ENCODE measurements around the gene PTPRN2. TPM values are rescaled to one million over a fixed set of nuclear protein-coding genes. Genes with fewer than 3 reads are reported as not detected.

PTPRN2 gene
- total and polyA plus RNA-seq, 5 experiments from 2014 or later = 0.69 to 1.5 (median 0.99) TPM

DNA sequence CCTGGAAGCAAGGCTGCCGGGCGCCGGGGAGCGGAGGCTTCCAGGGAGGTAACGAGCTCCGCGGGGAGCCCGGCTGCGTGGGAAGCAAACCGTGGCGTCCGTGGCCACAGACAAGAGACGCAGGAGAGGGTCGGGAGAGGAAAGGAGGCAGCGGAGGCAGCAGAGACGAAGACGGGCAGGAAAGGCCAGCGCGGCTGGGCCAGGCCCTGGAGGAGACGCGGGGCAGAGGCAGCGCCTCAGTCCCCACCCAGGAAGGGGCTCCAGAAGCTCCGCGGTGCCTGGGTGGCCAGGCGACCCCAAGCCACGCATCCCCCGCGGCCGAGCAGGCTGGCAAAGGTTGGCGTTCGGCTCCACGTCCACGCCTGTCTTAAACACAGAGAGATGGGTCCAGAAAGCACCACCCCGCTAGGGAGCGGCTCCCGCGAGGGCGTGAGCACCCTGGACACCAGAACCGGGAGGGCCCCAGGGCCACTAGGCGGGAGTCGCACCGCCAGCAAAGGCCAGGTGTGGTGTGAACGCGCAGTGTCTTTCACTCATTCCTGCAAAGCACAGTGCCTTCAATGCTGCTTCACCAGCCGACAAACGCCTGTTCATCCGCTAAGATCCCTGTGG lies 97.3 kb downstream of the PTPRN2 start:
- ATAC-seq (no peak), DNase-seq (no peak)
- POLR2A ChIA-PET = no interaction called here
- no peak overlapping the region for H3K27ac Mint-ChIP-seq
- H3K36me3 Mint-ChIP-seq = no peaks in the 10 kb centered on the region
- H3K27me3 Mint-ChIP-seq = peaks cover 0 to 5% (median 3%) of the 10 kb centered on the region in 5 donors
- peaks cover 0 to 5% (median under 1%) of the 10 kb centered on the region in 4 donors for H3K4me1 Mint-ChIP-seq
- no peak overlapping the region for H3K4me3 Mint-ChIP-seq
- H3K9me3 Mint-ChIP-seq = no peaks in the 10 kb centered on the region

DNA sequence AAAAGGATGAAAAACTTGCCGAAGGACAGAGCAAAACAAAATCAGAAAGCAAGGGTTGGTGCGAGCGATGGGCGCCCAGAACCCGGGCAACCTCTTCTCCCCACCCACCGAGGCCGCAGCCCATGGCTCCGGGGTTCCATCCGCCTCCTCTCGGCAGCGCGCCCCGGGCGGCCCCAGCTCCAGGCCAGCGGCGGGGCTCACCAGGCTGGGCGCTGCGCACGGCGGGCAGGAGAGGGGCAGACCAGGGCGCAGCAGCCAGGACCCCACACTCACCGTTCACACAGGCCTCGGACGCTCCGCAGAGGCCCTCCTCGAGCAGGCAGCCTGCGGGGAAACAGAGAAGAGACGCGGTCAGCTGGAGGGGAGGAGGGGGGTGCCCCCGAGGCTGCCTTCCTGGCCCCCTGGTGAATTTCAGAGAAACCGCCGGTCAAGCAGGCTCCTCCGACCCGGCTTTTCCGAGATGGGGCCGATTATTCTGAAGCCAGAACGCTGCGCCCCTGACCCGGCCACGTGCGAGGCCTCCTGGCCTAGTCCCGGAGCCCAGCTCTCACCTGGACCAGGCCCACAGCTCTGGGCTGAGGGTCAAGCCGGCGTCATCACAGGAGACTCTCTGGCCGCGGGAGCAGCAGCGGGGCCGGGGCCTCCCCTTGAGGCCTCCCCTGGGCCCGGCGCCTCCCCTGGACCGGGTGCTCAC lies 98.0 kb downstream of the PTPRN2 start:
- POLR2A ChIA-PET = no interaction called here
- DNase-seq = no peak
- Mint-ChIP-seq H3K4me1 (peaks cover 0 to under 1% (median 0%) of the 10 kb centered on the region in 4 donors), H3K27ac (no peak overlapping the region), H3K27me3 (peaks cover 0 to 5% (median 3%) of the 10 kb centered on the region in 5 donors), H3K36me3 (no peaks in the 10 kb centered on the region), H3K9me3 (no peaks in the 10 kb centered on the region), H3K4me3 (no peak overlapping the region)
- no peak for ATAC-seq

DNA sequence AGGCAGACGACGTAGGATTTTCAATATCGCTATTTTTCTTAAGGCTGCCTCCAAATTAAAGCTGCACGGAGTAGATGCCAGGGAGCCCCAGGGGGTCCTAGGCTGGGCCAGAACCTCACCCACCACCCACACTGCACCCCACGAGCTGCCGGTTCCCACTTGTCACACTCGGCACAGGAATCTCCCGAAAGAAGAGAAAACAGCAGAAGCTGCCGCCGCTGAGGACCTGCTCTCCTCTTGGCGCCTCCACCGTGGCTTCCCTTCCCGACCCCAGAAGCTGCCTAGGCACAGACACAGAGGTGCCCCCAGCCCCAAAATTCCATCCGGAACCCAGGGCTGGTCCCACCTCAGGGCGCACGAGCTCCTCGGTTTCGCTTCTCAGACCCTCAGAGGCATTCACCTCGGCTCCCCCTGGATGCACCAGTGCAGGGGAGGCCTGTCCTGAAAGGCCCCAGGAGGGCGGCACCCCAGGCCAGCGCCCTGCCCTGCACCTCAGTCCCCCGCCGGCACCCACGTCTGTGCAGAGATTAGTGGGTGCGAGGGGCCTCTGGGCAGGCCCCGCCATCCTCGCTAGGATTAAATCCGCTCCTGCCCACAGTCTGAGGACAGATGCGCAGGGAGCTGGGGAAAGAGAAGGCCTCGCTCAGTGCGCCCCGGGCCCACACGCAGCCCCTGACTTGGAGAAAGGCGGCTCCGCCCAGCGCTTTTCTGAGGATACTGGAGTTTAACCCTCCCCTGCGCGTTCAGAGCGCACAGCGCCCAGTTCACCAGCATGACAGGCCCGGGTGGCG lies 99.2 kb downstream of the PTPRN2 start:
- Mint-ChIP-seq H3K27me3 (peaks cover 0 to 7% (median 3%) of the 10 kb centered on the region in 5 donors), H3K27ac (no peak overlapping the region), H3K4me1 (no peaks in the 10 kb centered on the region), H3K9me3 (no peaks in the 10 kb centered on the region), H3K4me3 (no peak overlapping the region), H3K36me3 (no peaks in the 10 kb centered on the region)
- DNase-seq (no peak), ATAC-seq (no peak)
- POLR2A ChIA-PET = no interaction called here

DNA sequence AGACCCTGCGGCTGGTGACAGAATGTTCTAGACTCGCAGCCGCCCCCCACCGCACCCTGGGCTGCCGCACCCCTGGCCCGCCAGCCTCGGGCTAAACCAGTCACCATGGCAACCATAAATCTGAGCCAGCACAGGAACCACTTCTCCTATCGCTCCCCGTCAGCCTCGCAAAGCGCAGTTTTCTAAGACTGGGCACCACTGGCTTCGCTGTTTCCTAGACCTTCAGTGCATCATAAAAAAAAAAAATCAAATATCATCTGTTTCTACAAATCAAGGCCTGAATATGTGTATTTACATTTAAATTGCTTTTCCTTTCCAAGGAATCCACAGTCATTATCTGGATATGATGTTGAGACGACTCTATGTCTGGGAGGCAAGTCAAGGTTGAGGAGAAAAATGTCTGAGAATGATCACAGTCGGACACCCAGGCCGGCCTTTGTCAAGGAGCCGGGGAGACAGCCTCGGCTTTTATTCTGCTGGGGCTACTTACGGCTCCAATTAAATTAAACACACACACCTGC lies 99.9 kb downstream of the PTPRN2 start:
- no peaks in the 10 kb centered on the region for H3K9me3 Mint-ChIP-seq
- peaks cover 0 to 7% (median 3%) of the 10 kb centered on the region in 5 donors for H3K27me3 Mint-ChIP-seq
- ATAC-seq = no peak
- POLR2A ChIA-PET = no interaction called here
- no peaks in the 10 kb centered on the region for H3K36me3 Mint-ChIP-seq
- no peak for DNase-seq
- no peak overlapping the region for H3K4me3 Mint-ChIP-seq
- no peak overlapping the region for H3K27ac Mint-ChIP-seq
- no peaks in the 10 kb centered on the region for H3K4me1 Mint-ChIP-seq

DNA sequence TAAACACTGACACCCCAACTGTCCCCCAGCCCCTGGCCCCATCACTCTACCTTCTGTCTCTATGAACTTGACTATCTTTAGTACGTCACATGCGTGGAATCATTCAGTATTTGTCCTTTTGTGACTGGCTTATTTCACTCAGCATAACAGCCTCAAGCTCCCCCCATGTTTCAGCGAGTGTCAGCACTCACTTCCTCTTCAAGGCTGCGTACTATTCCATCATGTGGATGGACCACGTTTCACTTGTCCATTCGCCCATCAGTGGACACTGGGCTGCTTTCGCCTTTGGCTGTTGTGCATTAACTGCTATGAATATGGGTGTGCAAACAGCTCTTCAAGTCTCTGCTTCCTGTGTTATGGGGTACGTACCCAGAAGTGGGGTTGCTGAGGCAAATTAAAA lies 100.7 kb downstream of the PTPRN2 start:
- DNase-seq (no peak), ATAC-seq (no peak)
- no peaks in the 10 kb centered on the region for H3K4me1 Mint-ChIP-seq
- no peaks in the 10 kb centered on the region for H3K9me3 Mint-ChIP-seq
- peaks cover 0 to 7% (median 3%) of the 10 kb centered on the region in 5 donors for H3K27me3 Mint-ChIP-seq
- POLR2A ChIA-PET = no interaction called here
- no peak overlapping the region for H3K4me3 Mint-ChIP-seq
- no peak overlapping the region for H3K27ac Mint-ChIP-seq
- H3K36me3 Mint-ChIP-seq = no peaks in the 10 kb centered on the region

DNA sequence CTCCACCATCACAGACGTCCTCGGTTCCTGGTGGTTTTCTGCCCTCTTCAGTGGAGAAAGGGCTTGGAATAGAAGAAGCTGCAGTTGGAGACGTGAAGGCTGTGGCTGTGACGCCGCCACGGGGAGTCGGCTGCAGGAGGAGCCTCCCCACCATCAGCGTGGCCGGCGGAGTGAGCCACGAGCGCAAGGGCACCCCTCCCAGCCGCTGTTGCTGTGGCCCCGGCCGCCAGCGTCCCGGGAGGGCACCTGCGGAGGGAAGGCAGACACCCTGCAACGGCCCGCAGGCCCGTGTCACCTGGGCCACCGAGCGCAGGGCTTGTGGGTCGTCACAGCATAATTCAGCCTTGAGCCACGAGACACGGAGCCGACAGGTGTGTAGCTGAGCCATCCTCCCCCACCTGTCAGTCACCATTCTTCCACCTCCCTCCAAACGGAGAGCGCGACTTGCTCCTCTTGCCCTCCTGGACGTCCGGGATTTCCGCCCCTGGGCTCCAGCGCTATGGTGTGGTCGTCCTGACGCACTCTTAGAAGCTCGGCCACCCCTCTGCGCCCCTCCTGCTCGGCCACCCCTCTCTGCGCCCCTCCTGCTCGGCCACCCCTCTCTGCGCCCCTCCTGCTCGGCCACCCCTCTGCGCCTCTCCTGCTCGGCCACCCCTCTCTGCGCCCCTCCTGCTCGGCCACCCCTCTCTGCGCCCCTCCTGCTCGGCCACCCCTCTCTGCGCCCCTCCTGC lies 102.7 kb downstream of the PTPRN2 start:
- Mint-ChIP-seq H3K4me1 (no peaks in the 10 kb centered on the region), H3K9me3 (no peaks in the 10 kb centered on the region), H3K27ac (no peak overlapping the region), H3K27me3 (peaks cover 0 to 7% (median 3%) of the 10 kb centered on the region in 5 donors), H3K36me3 (no peaks in the 10 kb centered on the region), H3K4me3 (no peak overlapping the region)
- ATAC-seq (no peak), DNase-seq (no peak)
- POLR2A ChIA-PET = no interaction called here

DNA sequence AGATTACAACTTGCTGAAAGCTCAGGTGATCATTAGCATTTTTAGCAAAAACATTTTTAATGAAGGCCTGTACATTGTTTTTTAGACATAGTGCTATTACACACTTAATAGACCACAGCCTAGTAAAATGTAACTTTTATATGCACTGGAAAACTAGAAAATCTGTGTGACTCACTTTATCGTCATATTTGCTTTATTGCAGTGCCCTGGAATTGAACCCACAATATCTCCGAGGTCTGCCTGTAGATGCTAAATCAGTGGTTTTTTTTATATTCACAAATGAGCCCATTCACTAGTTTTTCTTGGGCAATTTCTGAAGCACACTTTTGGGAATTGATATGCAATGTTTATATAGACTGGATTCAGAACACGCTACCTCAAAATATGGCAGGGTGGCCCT lies 105.1 kb downstream of the PTPRN2 start:
- Mint-ChIP-seq H3K27ac (no peak overlapping the region), H3K9me3 (no peaks in the 10 kb centered on the region), H3K27me3 (peaks cover 0 to 10% (median 8%) of the 10 kb centered on the region in 5 donors), H3K4me3 (no peak overlapping the region), H3K36me3 (no peaks in the 10 kb centered on the region), H3K4me1 (no peaks in the 10 kb centered on the region)
- DNase-seq (no peak), ATAC-seq (no peak)
- POLR2A ChIA-PET = no interaction called here

DNA sequence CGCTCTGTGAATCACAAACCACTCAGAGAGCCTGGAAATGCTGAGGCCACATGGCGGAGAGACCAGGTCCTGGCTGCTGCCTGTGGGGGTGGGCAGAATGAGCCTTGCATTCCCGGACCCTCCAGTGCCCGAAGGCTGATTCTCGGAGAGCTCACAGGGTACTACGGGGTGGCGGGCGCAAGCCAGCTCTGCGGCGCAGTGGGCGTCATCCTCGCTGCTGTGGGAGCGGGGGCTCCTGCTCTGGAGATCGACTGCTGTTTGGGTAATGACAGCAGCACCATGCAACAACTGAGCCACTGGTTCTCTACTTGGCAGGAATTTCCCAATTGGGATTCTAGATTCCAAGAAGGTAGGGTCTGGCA lies 108.0 kb downstream of the PTPRN2 start:
- Mint-ChIP-seq H3K36me3 (no peaks in the 10 kb centered on the region), H3K27ac (no peak overlapping the region), H3K27me3 (peaks cover 0 to 22% (median 9%) of the 10 kb centered on the region in 5 donors), H3K9me3 (no peaks in the 10 kb centered on the region), H3K4me1 (no peaks in the 10 kb centered on the region), H3K4me3 (no peak overlapping the region)
- ATAC-seq = no peak
- POLR2A ChIA-PET = no interaction called here
- no peak for DNase-seq

DNA sequence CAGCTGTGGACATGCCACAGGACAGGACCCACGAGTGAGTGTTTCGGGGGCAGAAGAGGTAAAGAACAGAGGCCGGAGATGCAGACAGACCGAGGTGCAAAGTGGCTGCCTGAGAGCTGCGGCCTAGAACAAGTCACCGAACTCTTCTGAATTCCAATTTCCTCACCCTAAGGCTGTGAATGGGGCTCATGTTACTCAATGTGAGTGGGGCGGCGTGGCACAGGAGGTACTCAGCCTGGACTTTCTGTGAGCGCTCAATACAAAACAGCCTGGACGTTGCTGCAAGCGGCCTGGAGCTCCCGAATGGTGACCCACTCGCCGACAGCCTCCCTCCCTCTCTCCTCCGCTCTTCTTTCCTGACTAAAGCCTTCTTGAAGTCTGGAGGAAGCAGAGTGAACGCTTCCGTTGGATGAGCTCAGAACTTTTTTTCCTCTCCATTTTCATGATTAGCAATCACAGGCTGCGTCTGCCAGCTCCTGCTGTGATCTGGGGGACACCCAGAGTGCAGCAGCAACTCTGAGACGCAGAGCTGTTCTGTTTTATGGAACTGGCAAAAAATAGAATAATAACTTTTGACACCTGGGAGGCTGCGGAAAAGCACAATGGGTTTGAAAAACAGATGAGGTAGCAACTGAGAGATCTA lies 108.5 kb downstream of the PTPRN2 start:
- H3K4me1 Mint-ChIP-seq = no peaks in the 10 kb centered on the region
- H3K9me3 Mint-ChIP-seq = no peaks in the 10 kb centered on the region
- no peak overlapping the region for H3K27ac Mint-ChIP-seq
- no peak overlapping the region for H3K4me3 Mint-ChIP-seq
- POLR2A ChIA-PET = no interaction called here
- no peaks in the 10 kb centered on the region for H3K36me3 Mint-ChIP-seq
- no peak for ATAC-seq
- DNase-seq = no peak
- H3K27me3 Mint-ChIP-seq = peaks cover 0 to 22% (median 11%) of the 10 kb centered on the region in 5 donors

DNA sequence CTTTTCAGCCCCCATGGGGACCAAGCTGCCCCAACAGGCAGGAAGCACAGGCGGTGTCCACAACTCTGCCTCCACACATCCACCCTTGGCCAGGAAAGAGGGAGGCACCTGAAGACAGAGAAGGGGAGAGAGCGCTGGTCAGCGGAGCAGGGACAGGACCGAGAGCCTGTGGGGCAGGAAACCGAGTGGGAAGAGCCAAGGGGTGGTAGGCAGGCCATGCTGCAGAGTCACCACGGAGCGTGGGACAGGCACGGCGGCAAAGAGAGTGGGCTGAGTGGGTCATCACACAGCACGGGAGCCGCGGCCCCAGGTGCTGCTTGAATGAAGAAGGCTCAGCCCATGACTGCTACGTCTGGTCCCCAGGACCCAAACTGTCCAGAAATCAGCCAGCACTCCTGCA lies 109.8 kb downstream of the PTPRN2 start:
- no peak for DNase-seq
- ATAC-seq = no peak
- Mint-ChIP-seq H3K36me3 (no peaks in the 10 kb centered on the region), H3K9me3 (no peaks in the 10 kb centered on the region), H3K27ac (no peak overlapping the region), H3K27me3 (peaks cover 0 to 31% (median 11%) of the 10 kb centered on the region in 5 donors), H3K4me1 (peaks cover 0 to 6% (median 0%) of the 10 kb centered on the region in 4 donors), H3K4me3 (no peak overlapping the region)
- POLR2A ChIA-PET = no interaction called here

DNA sequence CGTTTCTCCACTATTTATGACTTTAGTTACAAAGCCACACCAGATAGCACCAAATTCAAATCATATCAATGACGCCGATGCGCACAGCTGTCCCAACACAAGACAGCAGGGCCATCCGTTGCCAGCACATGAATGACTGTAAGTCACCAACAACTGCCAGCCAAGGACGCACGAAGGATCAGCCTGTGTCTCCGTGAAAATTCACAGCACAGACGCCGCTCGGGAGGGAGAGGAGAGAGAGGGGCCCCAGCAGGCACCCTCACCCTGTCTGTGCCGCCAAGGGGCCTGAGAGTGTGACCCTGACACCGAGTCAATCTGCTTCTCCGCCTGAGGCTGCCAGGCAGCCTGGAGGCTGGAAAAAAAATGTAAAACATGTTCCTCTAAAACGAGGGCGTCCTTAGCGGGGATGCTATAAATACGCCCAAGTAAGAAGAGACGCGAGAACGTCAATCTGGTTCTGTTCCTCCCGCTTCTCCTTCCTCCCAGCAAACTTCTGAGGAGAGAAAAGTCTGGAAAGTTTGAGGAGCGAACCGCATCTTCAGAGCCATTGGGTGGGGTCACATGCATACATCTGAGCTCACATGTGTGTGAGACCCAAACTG lies 111.2 kb downstream of the PTPRN2 start:
- no peak for ATAC-seq
- DNase-seq = no peak
- peak overlapping the region in 1 of 10 donors; percentile 12 for H3K27ac Mint-ChIP-seq
- POLR2A ChIA-PET = no interaction called here
- peaks cover 0 to 32% (median 11%) of the 10 kb centered on the region in 5 donors for H3K27me3 Mint-ChIP-seq
- H3K4me1 Mint-ChIP-seq = peaks cover 0 to 6% (median 0%) of the 10 kb centered on the region in 4 donors
- H3K4me3 Mint-ChIP-seq = no peak overlapping the region
- no peaks in the 10 kb centered on the region for H3K9me3 Mint-ChIP-seq
- H3K36me3 Mint-ChIP-seq = no peaks in the 10 kb centered on the region

DNA sequence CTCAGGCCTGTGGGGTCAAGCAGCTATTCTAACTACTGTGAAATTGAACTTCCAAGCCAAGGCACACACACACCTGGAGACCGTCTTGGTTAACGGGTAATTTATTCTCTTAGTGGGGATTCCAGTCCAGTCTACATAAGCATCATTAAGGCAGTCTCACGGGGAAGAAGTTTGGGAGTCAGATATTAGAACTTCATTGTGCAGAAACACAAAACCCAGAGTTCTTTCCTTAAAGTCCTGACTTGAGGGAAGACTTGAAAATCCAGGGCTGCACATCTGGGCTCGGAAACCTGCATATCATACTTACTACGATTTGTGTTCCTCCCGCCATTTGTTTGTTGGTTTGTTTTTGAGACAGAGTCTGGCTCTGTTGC lies 112.0 kb downstream of the PTPRN2 start:
- no peaks in the 10 kb centered on the region for H3K9me3 Mint-ChIP-seq
- peaks cover 0 to 32% (median 11%) of the 10 kb centered on the region in 5 donors for H3K27me3 Mint-ChIP-seq
- POLR2A ChIA-PET = no interaction called here
- no peak for DNase-seq
- H3K4me1 Mint-ChIP-seq = peaks cover 0 to 6% (median 0%) of the 10 kb centered on the region in 4 donors
- no peak overlapping the region for H3K4me3 Mint-ChIP-seq
- H3K27ac Mint-ChIP-seq = no peak overlapping the region
- ATAC-seq = no peak
- H3K36me3 Mint-ChIP-seq = no peaks in the 10 kb centered on the region

All from naive thymus-derived CD8-positive, alpha-beta T cell (primary cell).